ENCODE measurements around the gene STK25. TPM values are rescaled to one million over a fixed set of nuclear protein-coding genes. Genes with fewer than 3 reads are reported as not detected.

Gene STK25
- total RNA-seq, 3 donors from 2014 or later: 97.1 to 104 (median 100) TPM

DNA sequence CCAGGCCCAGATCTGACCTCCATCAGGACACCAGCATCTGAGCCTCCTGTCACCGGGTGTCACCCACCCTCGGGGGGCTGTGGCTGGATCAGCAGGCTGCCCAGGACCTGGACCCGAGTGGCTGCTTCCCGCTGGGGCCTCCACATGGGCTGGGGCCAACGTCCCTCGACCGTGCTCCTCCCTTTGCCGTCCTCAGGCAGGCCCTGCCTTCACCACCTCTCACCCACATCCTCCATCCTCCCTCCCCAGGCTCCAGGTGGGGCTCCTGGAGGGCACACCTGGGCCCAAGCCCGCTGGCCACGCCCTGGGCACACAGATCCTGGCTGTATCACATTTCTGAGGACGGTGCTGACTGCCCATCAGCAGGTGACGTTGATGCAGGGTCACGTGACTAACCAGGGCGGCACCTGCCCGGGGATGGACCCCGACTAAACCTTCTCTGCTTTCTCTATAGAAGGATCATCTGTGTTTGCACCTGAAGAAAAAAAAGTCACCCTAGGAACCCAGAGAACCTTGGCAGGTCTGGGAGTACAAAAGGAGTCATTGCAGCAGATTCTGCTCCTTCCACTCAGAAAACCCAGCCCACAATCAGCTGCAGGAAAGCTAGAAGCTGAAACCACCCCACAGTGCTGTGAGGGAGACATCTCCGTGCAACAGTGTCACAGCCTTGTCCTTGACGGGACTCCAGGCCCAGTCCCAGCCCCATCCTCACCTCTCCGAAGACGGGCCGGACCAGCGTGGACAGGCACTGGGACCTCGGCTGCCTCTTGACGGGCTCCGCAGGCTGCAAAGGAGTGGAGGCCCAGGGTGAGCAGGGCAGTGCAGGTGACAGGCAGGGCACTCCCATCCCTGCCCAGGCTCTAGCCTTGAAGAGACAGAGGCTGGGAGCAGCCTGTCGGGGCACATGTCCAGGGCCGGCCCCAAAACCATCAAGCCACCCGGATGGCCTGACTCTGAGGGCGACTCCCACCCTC lies 11.2 kb downstream of the STK25 start:
- ATAC-seq: no peak
- Mint-ChIP-seq H3K9me3 (no peaks in the 10 kb centered on the region), H3K4me1 (ENCODE audit: low read depth) (no peaks in the 10 kb centered on the region), H3K4me3 (no peak overlapping the region), H3K36me3 (ENCODE audit: insufficient read depth) (peaks cover 8% of the 10 kb centered on the region), H3K27me3 (ENCODE audit: low read depth) (no peaks in the 10 kb centered on the region)
- DNase-seq: no peak

DNA sequence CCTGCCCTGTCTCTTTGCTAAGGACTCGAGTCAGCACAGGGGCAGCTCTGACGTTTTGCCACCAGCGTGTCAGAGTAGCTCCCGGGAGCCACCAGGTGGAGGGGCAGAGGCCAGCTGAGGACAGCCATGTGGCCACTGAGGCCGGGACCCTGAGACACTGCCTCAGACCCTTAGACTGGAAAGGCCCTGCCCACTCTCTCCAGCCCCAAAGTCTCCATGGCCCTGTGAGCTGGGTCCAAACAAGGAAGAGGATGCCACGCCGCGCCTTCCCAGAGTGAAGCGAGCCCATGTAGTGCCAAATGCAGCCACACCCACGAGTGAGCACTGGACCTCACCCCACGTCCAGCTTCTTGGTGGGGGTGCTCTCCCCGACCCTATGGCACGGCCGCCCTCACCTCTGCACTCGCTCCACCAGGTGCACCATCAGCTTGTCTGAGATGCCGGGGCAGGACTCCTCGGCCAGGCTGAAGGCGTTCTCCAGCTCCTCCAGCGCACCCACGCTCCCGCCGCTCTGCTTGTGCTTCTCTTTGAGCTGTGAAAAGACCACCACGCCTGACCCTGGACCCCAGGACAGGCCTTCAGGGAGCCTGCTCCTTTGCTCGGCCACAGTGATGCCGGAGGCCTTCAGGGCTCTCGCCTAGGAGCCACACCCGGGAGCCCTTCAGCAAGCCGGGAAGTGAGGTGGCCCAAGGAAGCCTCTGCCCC lies 12.2 kb downstream of the STK25 start:
- no peak overlapping the region for H3K4me3 Mint-ChIP-seq
- DNase-seq (no peak), ATAC-seq (no peak)
- peaks cover 6% of the 10 kb centered on the region for H3K36me3 Mint-ChIP-seq (ENCODE audit: insufficient read depth)
- H3K9me3 Mint-ChIP-seq: no peaks in the 10 kb centered on the region
- no peaks in the 10 kb centered on the region for H3K27me3 Mint-ChIP-seq (ENCODE audit: low read depth)
- H3K4me1 Mint-ChIP-seq (ENCODE audit: low read depth): no peaks in the 10 kb centered on the region

DNA sequence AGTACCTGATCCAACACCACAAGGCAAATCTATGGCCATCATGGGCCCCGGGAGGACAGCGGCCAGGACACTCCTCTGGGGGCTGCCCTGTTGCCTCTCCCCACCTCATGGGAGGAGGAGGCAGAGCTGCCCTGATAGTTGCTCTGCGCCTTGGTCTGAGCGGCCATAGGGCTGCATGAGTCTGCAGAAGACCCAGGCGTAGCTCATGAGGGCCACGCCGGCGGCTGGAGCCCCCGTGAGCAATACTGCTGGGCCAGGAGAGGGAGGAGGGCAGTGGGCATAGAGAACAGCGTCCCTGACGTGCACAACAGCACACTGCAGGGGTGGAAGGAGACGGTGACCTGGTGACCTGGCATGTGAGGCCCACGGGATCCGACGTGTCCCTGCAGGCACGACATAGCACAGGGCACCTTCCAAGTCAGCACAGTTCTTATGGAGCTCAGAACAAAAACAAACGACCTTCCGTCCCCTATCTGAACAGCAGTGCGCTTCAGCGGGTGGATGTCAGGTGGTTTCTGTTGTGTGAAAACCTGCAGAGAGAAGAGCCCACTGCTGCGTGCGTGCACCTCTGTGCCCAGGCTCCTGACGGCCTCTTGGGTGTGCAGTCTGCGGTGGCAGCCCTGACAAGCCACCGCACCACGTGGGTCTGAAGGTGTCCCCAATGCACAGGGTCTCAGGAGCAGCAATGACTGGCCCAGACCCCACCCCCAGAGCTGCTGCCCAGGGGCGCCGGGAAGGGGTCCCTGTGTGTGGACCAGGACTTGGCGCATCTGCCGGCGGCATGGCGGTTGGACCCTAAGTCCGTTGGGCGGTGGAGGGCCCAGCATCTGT lies 13.0 kb downstream of the STK25 start:
- Mint-ChIP-seq H3K9me3 (no peaks in the 10 kb centered on the region), H3K36me3 (ENCODE audit: insufficient read depth) (peaks cover 6% of the 10 kb centered on the region), H3K27me3 (ENCODE audit: low read depth) (no peaks in the 10 kb centered on the region), H3K4me1 (ENCODE audit: low read depth) (no peaks in the 10 kb centered on the region), H3K4me3 (no peak overlapping the region)
- ATAC-seq: no peak
- no peak for DNase-seq

DNA sequence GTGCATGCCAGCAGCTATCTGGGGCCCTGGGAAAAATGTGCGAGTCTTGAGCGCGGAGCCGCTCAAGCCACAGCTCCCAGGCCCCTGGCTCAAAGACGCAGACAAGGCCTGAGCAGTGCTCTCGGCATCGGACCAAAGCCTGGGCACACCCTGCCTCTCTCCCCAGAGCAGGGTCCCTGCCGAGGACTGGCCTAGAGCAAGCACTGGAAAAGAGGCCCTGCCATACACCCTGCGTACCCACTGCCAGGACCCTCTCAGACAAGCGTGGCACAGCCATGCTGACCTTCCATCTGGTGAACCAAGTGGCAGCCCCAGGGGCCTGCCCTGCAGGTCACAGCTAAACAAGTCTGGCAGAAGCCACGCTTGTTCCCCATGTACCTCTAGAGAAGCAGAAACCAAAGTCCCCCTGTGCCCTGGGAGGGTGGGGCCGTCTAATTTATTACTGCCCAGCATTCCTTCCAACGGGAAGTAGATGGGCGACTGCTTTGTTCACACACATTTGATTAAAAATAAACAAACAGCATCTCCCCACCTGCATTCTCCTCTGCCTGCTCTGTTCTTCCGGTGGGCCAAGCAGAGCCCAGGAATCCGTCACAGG lies 14.0 kb downstream of the STK25 start:
- DNase-seq: no peak
- ATAC-seq: no peak
- H3K27me3 Mint-ChIP-seq (ENCODE audit: low read depth): no peaks in the 10 kb centered on the region
- no peaks in the 10 kb centered on the region for H3K4me1 Mint-ChIP-seq (ENCODE audit: low read depth)
- H3K36me3 Mint-ChIP-seq (ENCODE audit: insufficient read depth): peaks cover 6% of the 10 kb centered on the region
- no peaks in the 10 kb centered on the region for H3K9me3 Mint-ChIP-seq
- no peak overlapping the region for H3K4me3 Mint-ChIP-seq

DNA sequence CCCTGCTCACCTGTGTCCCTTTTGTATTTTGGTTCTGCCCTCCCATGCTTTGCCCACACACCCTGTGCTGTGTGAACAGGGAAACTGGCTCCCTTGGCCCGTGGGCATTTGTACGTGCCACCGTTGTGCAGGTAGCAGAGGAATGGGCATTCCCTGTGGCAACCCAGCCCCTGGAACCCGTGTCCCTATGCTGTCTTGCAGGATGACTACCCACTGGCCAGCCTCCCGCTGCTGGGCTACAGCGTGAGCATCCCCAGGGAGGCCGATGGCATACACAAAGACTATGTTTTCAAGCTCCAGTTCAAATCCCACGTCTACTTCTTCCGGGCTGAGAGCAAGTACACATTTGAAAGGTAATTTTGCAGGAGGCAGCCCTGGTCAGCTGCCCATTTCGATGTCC lies 15.3 kb downstream of the STK25 start:
- Mint-ChIP-seq H3K4me3 (no peak overlapping the region), H3K9me3 (no peaks in the 10 kb centered on the region), H3K36me3 (ENCODE audit: insufficient read depth) (peaks cover 6% of the 10 kb centered on the region), H3K27me3 (ENCODE audit: low read depth) (no peaks in the 10 kb centered on the region), H3K4me1 (ENCODE audit: low read depth) (no peaks in the 10 kb centered on the region)
- DNase-seq: no peak
- ATAC-seq: no peak

DNA sequence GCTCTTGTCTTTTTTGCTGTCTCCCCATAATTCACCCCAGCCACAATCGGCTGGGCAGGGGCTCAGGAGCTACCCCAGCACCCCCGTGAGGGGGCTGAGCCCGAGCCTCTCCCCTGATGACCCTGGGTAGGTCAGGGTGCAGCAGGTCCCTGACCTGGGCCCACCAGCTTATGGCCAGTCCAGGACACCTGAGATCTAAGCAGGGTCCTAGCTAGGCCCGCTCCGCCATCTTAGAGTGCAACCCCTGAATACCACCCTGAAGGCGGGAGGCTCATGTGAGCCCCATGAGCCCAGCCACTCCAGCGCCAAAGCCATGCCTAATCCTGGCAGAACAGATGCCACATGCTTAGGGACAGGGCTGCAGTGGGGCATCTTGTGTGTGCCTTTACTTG lies 16.2 kb downstream of the STK25 start:
- no peaks in the 10 kb centered on the region for H3K27me3 Mint-ChIP-seq (ENCODE audit: low read depth)
- H3K36me3 Mint-ChIP-seq (ENCODE audit: insufficient read depth): peaks cover 5% of the 10 kb centered on the region
- no peaks in the 10 kb centered on the region for H3K9me3 Mint-ChIP-seq
- DNase-seq (no peak), ATAC-seq (no peak)
- H3K4me3 Mint-ChIP-seq: no peak overlapping the region
- H3K4me1 Mint-ChIP-seq (ENCODE audit: low read depth): no peaks in the 10 kb centered on the region

DNA sequence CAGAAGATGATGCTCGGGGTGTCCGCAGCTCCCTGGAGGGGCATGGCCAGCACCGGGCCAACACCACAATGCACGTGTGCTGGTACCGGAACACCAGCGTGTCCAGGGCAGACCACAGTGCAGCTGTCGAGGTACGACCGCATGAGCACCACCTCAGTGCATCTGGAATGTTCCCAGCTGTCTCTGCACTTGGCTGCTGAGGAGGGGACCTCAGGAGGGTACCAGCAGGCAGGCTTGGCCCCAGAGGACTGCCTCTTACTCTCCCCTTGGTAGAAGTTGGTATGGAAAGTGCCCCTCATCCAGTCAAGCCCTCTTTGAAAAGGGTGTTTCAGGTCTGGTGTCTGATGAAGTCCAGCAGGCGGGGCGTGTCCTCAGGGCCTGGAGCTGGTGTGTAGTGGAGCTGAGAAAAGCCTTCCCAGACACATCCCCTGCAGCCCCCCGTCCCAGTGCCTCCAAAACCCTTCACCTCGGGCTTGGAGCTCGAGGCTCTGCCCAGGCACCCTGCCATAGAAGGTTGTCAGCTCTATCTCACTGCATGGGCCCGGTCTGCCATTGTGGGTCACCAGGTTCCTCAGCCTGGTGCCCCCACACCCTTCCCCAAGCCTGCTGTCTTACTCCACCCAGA lies 16.7 kb downstream of the STK25 start:
- Mint-ChIP-seq H3K4me1 (ENCODE audit: low read depth) (no peaks in the 10 kb centered on the region), H3K4me3 (no peak overlapping the region), H3K36me3 (ENCODE audit: insufficient read depth) (peaks cover 5% of the 10 kb centered on the region), H3K27me3 (ENCODE audit: low read depth) (no peaks in the 10 kb centered on the region), H3K9me3 (no peaks in the 10 kb centered on the region)
- ATAC-seq: no peak
- no peak for DNase-seq

DNA sequence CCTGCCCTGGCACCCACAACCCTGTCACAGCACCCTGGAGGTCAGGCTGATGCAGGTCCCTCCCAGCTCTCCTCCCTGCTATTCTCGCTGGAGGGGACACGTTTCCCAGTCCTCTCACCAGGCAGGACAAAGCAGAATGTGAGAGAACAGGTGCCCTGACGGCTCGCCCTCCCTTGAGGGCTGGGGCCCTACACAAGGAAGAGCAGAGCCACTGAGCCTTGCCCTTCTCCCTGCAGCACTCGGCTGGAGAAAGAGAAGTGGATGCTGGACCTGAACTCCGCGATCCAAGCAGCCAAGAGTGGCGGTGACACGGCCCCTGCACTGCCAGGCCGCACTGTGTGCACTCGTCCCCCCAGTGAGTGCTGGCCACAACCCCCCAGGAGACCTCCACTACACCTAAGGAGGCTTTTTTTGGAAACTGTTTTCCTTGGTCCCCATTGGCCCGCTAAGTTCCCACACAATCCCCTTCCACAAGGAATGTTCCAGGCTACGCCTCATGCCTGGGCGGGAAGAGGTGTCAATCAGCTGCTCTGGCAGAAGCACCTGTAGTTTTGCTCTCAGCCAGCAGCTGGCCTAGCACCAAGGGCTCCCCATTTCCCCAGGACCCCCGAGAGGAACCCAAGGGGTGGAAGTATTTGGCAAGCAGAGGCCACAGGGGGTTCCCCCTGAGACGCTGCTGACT lies 17.4 kb downstream of the STK25 start:
- Mint-ChIP-seq H3K36me3 (ENCODE audit: insufficient read depth) (peaks cover 5% of the 10 kb centered on the region), H3K9me3 (no peaks in the 10 kb centered on the region), H3K27me3 (ENCODE audit: low read depth) (no peaks in the 10 kb centered on the region), H3K4me1 (ENCODE audit: low read depth) (no peaks in the 10 kb centered on the region), H3K4me3 (no peak overlapping the region)
- DNase-seq (no peak), ATAC-seq (no peak)

DNA sequence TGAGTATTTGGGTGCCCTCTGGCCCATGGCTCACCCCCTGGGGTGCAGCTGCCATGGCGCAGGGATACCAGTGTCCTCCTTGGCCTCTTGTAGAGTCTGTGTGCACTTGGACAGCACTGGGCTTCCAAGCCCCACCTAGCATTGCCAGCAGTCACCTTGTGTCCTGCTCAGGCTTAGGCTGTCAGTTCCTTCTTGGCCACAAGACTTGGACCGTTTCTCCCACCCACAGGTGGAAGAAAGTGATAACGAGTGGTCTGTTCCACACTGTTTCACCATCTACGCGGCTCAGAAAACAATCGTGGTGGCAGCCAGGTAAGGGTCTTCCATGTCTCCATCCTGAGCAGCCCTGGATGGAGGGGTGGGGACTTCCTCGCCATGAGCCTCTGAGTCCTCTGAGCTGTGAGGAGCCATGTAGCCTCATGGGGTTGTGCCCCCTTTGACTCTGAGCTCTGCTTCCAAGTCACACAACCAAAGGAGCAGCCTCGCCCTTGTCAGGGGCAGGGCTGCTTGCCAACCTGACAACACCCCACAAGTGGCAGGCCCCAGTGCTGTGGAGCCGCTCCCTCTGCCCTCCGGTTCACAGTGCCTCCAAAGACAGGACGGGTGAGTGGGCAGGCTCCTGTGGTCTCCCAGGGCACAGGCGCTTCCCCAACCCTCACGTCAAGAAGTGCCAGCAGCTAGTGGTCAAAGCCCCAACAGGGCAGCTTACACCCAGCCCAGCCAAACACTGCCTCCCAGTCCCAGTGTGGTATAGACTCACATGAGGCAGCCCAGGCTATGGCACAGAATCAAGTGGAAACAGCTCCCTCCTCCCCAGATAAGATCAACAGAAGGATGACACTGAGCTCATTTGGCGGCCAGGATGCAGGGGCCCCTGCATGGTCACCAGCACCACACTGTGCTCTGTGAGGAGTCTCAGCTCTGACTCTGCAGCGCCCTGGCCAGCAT lies 18.4 kb downstream of the STK25 start:
- no peaks in the 10 kb centered on the region for H3K4me1 Mint-ChIP-seq (ENCODE audit: low read depth)
- H3K9me3 Mint-ChIP-seq: no peaks in the 10 kb centered on the region
- no peak for ATAC-seq

DNA sequence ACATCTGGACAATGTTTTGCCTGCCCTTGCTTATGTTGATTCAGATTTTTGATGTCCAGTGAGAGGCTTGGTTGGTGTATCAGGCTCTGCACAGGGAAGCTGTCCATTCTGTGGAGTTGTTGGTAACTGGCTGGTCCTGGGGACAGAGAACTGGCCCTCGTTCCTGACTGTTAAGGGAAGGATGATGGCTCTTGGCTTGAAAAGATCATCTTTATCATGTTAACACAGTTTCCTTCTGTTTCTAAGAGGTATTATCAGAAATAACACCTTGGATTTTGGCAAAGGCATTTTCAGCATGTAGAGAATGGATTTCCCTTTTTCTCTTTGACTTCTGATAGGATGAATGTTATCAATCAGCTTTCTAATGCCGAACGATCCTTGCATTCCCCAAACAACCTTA lies 19.3 kb downstream of the STK25 start:
- Mint-ChIP-seq H3K27me3 (ENCODE audit: low read depth) (no peaks in the 10 kb centered on the region), H3K4me3 (no peak overlapping the region), H3K36me3 (ENCODE audit: insufficient read depth) (peaks cover 5% of the 10 kb centered on the region), H3K9me3 (no peaks in the 10 kb centered on the region), H3K4me1 (ENCODE audit: low read depth) (no peaks in the 10 kb centered on the region)
- ATAC-seq (no peak), DNase-seq (no peak)

More for the DNA sequence above, 18.4 kb downstream of the STK25 start:
- H3K36me3 Mint-ChIP-seq (ENCODE audit: insufficient read depth): peaks cover 5% of the 10 kb centered on the region
- H3K4me3 Mint-ChIP-seq: no peak overlapping the region
- H3K27me3 Mint-ChIP-seq (ENCODE audit: low read depth): no peaks in the 10 kb centered on the region
- DNase-seq: no peak

DNA sequence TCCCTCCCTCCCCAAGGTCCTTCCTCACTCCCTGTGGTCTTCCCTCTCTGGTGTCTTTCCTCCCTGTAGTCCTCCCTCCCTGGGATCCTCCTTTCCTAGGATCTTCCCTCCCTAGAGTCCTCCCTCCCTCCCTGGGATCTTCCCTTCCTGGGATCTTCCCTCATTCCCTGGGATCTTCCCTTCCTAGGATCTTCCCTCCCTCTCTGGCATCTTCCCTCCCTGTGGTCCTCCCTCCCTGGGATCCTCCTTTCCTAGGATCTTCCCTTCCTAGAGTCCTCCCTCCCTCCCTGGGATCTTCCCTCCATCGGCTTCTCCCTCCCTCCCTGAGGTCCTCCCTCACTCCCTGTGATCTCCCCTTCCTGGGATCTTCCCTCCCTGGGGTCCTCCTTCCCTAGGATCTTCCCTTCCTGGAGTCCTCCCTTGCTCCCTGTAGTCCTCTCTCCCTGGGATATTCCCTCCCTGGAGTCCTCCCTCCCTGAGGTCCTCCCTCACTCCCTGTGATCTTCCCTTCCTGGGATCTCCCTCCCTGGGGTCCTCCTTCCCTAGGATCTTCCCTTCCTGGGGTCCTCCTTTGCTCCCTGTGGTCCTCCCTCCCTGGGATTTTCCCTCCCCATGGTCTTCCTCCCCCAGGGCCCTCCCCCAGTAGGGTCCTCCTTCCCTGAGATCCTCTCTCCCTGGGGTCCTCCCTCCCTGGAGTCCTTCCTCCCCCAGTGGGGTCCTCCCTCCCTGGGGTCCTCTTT lies 23.0 kb downstream of the STK25 start:
- ATAC-seq (no peak), DNase-seq (no peak)
- H3K36me3 Mint-ChIP-seq (ENCODE audit: insufficient read depth): peaks cover 3% of the 10 kb centered on the region
- H3K4me3 Mint-ChIP-seq: no peak overlapping the region
- H3K9me3 Mint-ChIP-seq: no peaks in the 10 kb centered on the region
- no peaks in the 10 kb centered on the region for H3K4me1 Mint-ChIP-seq (ENCODE audit: low read depth)
- no peaks in the 10 kb centered on the region for H3K27me3 Mint-ChIP-seq (ENCODE audit: low read depth)

DNA sequence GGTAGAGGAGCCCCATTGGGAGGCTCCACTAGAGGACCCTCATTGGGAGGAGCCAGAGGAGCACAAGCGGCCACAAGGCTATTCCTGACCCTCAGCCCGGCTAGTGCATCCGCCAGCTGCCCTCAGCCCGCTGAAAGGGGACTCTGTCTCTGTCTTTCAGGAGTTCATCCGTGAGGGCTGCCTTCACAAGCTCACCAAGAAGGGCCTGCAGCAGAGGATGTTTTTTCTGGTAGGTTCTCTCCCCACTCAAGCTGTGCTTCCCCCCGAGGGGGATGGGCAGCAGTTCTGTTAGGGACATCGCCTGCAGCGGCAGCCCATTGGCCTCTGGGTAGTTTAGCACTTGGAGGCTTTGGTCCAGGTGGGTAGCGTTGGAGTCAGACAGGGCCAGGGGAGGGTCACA lies 25.1 kb downstream of the STK25 start:
- peaks cover 6% of the 10 kb centered on the region for H3K36me3 Mint-ChIP-seq (ENCODE audit: insufficient read depth)
- ATAC-seq: no peak
- no peaks in the 10 kb centered on the region for H3K9me3 Mint-ChIP-seq
- no peaks in the 10 kb centered on the region for H3K4me1 Mint-ChIP-seq (ENCODE audit: low read depth)
- no peaks in the 10 kb centered on the region for H3K27me3 Mint-ChIP-seq (ENCODE audit: low read depth)
- H3K4me3 Mint-ChIP-seq: no peak overlapping the region
- no peak for DNase-seq

Measured in activated T-cell treated with anti-CD3 and anti-CD28 coated beads, Interleukin-2, amount 50 U/mL, for 4 hours (primary cell).